GM12864 (cell line): ENCODE results near the gene TMC5.
"Not testable (repeated sequence)": the region's sequence is repeated elsewhere in the genome, so short reads cannot be mapped to it uniquely, and the experiment has no call there.

Experiments used
- DNase-seq: peaks from one replicate; pipeline ENCODE4 v3.0.0-alpha.2; 2011; ENCODE audit warnings: low read depth
- H3K4me3 ChIP-seq: 2 replicates; pipeline ENCODE4 v1.5.1; 2011; ENCODE audit warnings: mild to moderate bottlenecking, low read depth, low read length, control low read depth
- CTCF ChIP-seq: IDR thresholded peaks from 2 replicates; pipeline ENCODE4 v1.5.1; 2011; ENCODE audit warnings: low read depth, mild to moderate bottlenecking, moderate library complexity, low read length, control low read depth, inconsistent platforms; ENCODE audit errors: missing control alignments

Gene TMC5

GRCh38 chr16:19392352-19392751 is 25.3 kb upstream of the TMC5 start:
- TF ChIP-seq CTCF: no peak
- no peak overlapping the region for H3K4me3 ChIP-seq
- DNase-seq: no peak

- no peak overlapping the region for H3K4me3 ChIP-seq
- no peak for DNase-seq
- no peak for TF ChIP-seq CTCF
Measured at GRCh38 chr16:19393226-19394111, 24.2 kb upstream of the TMC5 start.

- not testable (repeated sequence) for DNase-seq, H3K4me3 ChIP-seq
Measured at GRCh38 chr16:19395646-19396267, 21.9 kb upstream of the TMC5 start.

- no peak overlapping the region for H3K4me3 ChIP-seq
- no peak for TF ChIP-seq CTCF
- DNase-seq: no peak
Measured at GRCh38 chr16:19396555-19397011, 21.1 kb upstream of the TMC5 start.

- DNase-seq, H3K4me3 ChIP-seq: not testable (repeated sequence)
Measured at GRCh38 chr16:19397373-19397772, 20.3 kb upstream of the TMC5 start.

GRCh38 chr16:19400711-19401110 is 17.0 kb upstream of the TMC5 start:
- TF ChIP-seq CTCF: peak; percentile 17
- H3K4me3 ChIP-seq: no peak overlapping the region
- no peak for DNase-seq

GRCh38 chr16:19406891-19407491 is 10.7 kb upstream of the TMC5 start:
- no peak for DNase-seq
- no peak for TF ChIP-seq CTCF
- no peak overlapping the region for H3K4me3 ChIP-seq
